K562 (cell line): ENCODE measurements around the gene POLA1. TPM values are rescaled to one million over a fixed set of nuclear protein-coding genes. Genes with fewer than 3 reads are reported as not detected.
A peak's percentile ranks its signal among the peaks of the same experiment; 100 is the strongest.

Experiments
- ATF7 ChIP-seq: fragments of 450-650 bp; IDR thresholded peaks from 2 replicates; pipeline ENCODE4 v1.7.1; 2014; ENCODE audit warnings: mild to moderate bottlenecking, moderate library complexity
- BACH1 ChIP-seq: fragments of 200-800 bp; sonication (Bioruptor generic); IDR thresholded peaks from 2 replicates; pipeline ENCODE4 v1.6.1; 2016; ENCODE audit warnings: missing genetic modification characterization, missing compliant biosample characterization
- CHD4 ChIP-seq: fragments of 200-600 bp; sonication (generic); IDR thresholded peaks from 3 replicates; pipeline ENCODE4 v1.6.1; 2012; ENCODE audit warnings: low read depth, mild to moderate bottlenecking, mixed read lengths, low read length, inconsistent platforms; ENCODE audit not compliant: insufficient read depth, insufficient replicate concordance, poor library complexity, severe bottlenecking
- DMBX1 ChIP-seq: fragments of 250-450 bp; sonication (Bioruptor Pico); IDR thresholded peaks from 2 replicates; pipeline ENCODE4 v1.8.0; 2022; ENCODE audit warnings: inconsistent platforms, mild to moderate bottlenecking, moderate library complexity, borderline replicate concordance
- FOSL1 ChIP-seq: fragments of 200-800 bp; sonication (Bioruptor generic); conservative IDR thresholded peaks from 2 replicates; pipeline ENCODE4 v1.6.1; 2016; ENCODE audit warnings: missing genetic modification characterization, missing compliant biosample characterization
- GTF2A2 ChIP-seq: IDR thresholded peaks from 2 replicates; pipeline ENCODE4 v1.6.1; 2016; ENCODE audit warnings: mild to moderate bottlenecking, missing genetic modification characterization, missing compliant biosample characterization
- HMGN3 ChIP-seq: IDR thresholded peaks from 2 replicates; pipeline ENCODE4 v1.6.1; 2011; ENCODE audit warnings: borderline replicate concordance, low read depth, mild to moderate bottlenecking, mixed read lengths, low read length; ENCODE audit not compliant: insufficient read length; ENCODE audit errors: extremely low read depth
- NFIX ChIP-seq: fragments of 250-450 bp; sonication (Bioruptor Pico); IDR thresholded peaks from 2 replicates; pipeline ENCODE4 v1.4.0; 2020; ENCODE audit warnings: low read depth, mild to moderate bottlenecking, moderate library complexity
- PURB ChIP-seq: sonication (generic); formaldehyde crosslinking; IDR thresholded peaks from 2 replicates; pipeline ENCODE4 v1.9.0; 2021; ENCODE audit warnings: low read depth, mild to moderate bottlenecking, missing genetic modification reagents
- SMAD3 ChIP-seq: fragments of 450-650 bp; formaldehyde crosslinking; conservative IDR thresholded peaks from 2 replicates; pipeline ENCODE4 v1.4.0; 2020; ENCODE audit warnings: mild to moderate bottlenecking
- TAL1 ChIP-seq: fragments of 450-650 bp; IDR thresholded peaks from 2 replicates; pipeline ENCODE4 v1.6.1; 2016; ENCODE audit warnings: mild to moderate bottlenecking
- ZBTB26 ChIP-seq: fragments of 450-650 bp; formaldehyde crosslinking; IDR thresholded peaks from 2 replicates; pipeline ENCODE4 v1.4.0; 2022; ENCODE audit warnings: missing genetic modification characterization
- polyA plus RNA-seq, 8 experiments: library from polyadenylated mRNA; depleted of rRNA in 4 of 8; stranded (reverse) in 5 of 8; unstranded in 3 of 8; fragments of >200 nt; fragmentation: Nextera tagmentation in 2 of 8; fragmentation: Illumina TruSeq in 1 of 8; extraction: Ambion mirVana in 2 of 8; extraction: Trizol in 1 of 8; gene quantifications; 2 replicates each; pipeline versions ENCODE4 v1.2.1 to v1.2.3, GENCODE V29; 2011 to 2014; ENCODE audit warnings: inconsistent platforms in 1 of 8, missing spikeins in 1 of 8
- total RNA-seq, 7 experiments: library from RNA; depleted of rRNA in 6 of 7; stranded (reverse); fragments of >200 nt in 6 of 7; fragmentation: Illumina TruSeq in 2 of 7; extraction: Trizol in 2 of 7; gene quantifications; 2 replicates each; pipeline versions ENCODE4 v1.2.1 to v1.2.3, GENCODE V29; 2011 to 2021; ENCODE audit warnings: low replicate concordance in 1 of 7
- TF ChIP-seq, protein P1 (sequence below): sonication (generic); formaldehyde crosslinking; IDR thresholded peaks from 2 replicates; pipeline ENCODE4 v1.8.1; 2022; ENCODE audit warnings: missing genetic modification reagents
- TF ChIP-seq, protein P2 (sequence below): sonication (generic); formaldehyde crosslinking; IDR thresholded peaks from 2 replicates; pipeline ENCODE4 v1.8.0; 2022; ENCODE audit warnings: mild to moderate bottlenecking, missing genetic modification reagents, borderline replicate concordance
- TF ChIP-seq, protein P3 (sequence below), 2 experiments: fragments of 450-650 bp; formaldehyde crosslinking in 1 of 2; IDR thresholded peaks; 2 replicates each; pipeline versions ENCODE4 v1.4.0 to v1.6.1; 2014 to 2020; ENCODE audit warnings: mild to moderate bottlenecking in 2 of 2, borderline replicate concordance in 1 of 2, low read depth in 1 of 2

POLA1 gene
- total and polyA plus RNA-seq, 9 of the 15 experiments (the other 6 are each of a cell fraction or from before 2014, with no cell fraction given), result 8.6 to 48.4 (median 27.4) TPM

- TF ChIP-seq, protein P1, sequence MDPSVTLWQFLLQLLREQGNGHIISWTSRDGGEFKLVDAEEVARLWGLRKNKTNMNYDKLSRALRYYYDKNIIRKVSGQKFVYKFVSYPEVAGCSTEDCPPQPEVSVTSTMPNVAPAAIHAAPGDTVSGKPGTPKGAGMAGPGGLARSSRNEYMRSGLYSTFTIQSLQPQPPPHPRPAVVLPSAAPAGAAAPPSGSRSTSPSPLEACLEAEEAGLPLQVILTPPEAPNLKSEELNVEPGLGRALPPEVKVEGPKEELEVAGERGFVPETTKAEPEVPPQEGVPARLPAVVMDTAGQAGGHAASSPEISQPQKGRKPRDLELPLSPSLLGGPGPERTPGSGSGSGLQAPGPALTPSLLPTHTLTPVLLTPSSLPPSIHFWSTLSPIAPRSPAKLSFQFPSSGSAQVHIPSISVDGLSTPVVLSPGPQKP (CRISPR knock-in tag), result no peak
- no peak for TF ChIP-seq TAL1
- TF ChIP-seq DMBX1 (CRISPR knock-in tag), result no peak
- TF ChIP-seq PURB (CRISPR knock-in tag), result no peak
- TF ChIP-seq ZBTB26 (CRISPR knock-in tag), result no peak
- TF ChIP-seq, protein P2, sequence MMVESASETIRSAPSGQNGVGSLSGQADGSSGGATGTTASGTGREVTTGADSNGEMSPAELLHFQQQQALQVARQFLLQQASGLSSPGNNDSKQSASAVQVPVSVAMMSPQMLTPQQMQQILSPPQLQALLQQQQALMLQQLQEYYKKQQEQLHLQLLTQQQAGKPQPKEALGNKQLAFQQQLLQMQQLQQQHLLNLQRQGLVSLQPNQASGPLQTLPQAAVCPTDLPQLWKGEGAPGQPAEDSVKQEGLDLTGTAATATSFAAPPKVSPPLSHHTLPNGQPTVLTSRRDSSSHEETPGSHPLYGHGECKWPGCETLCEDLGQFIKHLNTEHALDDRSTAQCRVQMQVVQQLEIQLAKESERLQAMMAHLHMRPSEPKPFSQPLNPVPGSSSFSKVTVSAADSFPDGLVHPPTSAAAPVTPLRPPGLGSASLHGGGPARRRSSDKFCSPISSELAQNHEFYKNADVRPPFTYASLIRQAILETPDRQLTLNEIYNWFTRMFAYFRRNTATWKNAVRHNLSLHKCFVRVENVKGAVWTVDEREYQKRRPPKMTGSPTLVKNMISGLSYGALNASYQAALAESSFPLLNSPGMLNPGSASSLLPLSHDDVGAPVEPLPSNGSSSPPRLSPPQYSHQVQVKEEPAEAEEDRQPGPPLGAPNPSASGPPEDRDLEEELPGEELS, result no peak
- no peak for TF ChIP-seq CHD4
- no peak for TF ChIP-seq SMAD3
- no peak for TF ChIP-seq HMGN3
- TF ChIP-seq, protein P3, sequence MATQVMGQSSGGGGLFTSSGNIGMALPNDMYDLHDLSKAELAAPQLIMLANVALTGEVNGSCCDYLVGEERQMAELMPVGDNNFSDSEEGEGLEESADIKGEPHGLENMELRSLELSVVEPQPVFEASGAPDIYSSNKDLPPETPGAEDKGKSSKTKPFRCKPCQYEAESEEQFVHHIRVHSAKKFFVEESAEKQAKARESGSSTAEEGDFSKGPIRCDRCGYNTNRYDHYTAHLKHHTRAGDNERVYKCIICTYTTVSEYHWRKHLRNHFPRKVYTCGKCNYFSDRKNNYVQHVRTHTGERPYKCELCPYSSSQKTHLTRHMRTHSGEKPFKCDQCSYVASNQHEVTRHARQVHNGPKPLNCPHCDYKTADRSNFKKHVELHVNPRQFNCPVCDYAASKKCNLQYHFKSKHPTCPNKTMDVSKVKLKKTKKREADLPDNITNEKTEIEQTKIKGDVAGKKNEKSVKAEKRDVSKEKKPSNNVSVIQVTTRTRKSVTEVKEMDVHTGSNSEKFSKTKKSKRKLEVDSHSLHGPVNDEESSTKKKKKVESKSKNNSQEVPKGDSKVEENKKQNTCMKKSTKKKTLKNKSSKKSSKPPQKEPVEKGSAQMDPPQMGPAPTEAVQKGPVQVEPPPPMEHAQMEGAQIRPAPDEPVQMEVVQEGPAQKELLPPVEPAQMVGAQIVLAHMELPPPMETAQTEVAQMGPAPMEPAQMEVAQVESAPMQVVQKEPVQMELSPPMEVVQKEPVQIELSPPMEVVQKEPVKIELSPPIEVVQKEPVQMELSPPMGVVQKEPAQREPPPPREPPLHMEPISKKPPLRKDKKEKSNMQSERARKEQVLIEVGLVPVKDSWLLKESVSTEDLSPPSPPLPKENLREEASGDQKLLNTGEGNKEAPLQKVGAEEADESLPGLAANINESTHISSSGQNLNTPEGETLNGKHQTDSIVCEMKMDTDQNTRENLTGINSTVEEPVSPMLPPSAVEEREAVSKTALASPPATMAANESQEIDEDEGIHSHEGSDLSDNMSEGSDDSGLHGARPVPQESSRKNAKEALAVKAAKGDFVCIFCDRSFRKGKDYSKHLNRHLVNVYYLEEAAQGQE (IDR thresholded peaks at IDR 0.05; ENCODE audit: borderline replicate concordance), result no peak
- TF ChIP-seq, protein P3 (CRISPR knock-in tag; IDR thresholded peaks at IDR 0.05; ENCODE audit: low read depth), result no peak
- TF ChIP-seq NFIX, result no peak
- TF ChIP-seq BACH1 (tag), result 0 out of 2 replicates have a peak, but pooled peaks have one; percentile 20
- TF ChIP-seq GTF2A2 (tag), result no peak
- TF ChIP-seq FOSL1 (tag), result no peak
- TF ChIP-seq ATF7, result peak; percentile 71
Observed at GRCh38 chrX:24862343-24862742, 168.6 kb downstream of the POLA1 start (continued).
